Neuron (in vitro differentiated cells): ENCODE data around the gene MOSPD3.

ENCODE experiments used
- H2AFZ ChIP-seq: one replicate; pipeline ENCODE4 v1.6.1; 2013; ENCODE audit warnings: low read depth, mild to moderate bottlenecking, inconsistent platforms, low read length, moderate library complexity
- H3K27me3 ChIP-seq: one replicate; pipeline ENCODE4 v1.6.1; 2013; ENCODE audit warnings: low read length; ENCODE audit not compliant: insufficient read depth
- H3K36me3 ChIP-seq: one replicate; pipeline ENCODE4 v1.6.1; 2013; ENCODE audit warnings: low read length; ENCODE audit not compliant: insufficient read depth
- H3K4me1 ChIP-seq: one replicate; pipeline ENCODE4 v1.6.1; 2013; ENCODE audit warnings: low read length; ENCODE audit not compliant: insufficient read depth
- H3K4me3 ChIP-seq: 2 replicates; pipeline ENCODE4 v1.5.1; 2013; ENCODE audit warnings: mild to moderate bottlenecking, low read length, moderate library complexity
- H3K9me3 ChIP-seq: one replicate; pipeline ENCODE4 v1.6.1; 2013; ENCODE audit warnings: low read length

Gene MOSPD3

GRCh38 chr7:100571829-100572116, 40.6 kb upstream of the MOSPD3 start:
- peaks cover 42% of the 10 kb centered on the region for H3K4me1 ChIP-seq
- peaks cover 17% of the 10 kb centered on the region for H3K36me3 ChIP-seq
- no peaks in the 10 kb centered on the region for H3K27me3 ChIP-seq
- H3K9me3 ChIP-seq = no peaks in the 10 kb centered on the region
- no peak overlapping the region for H2AFZ ChIP-seq
- H3K4me3 ChIP-seq = no peak overlapping the region

GRCh38 chr7:100572281-100572948, 39.9 kb upstream of the MOSPD3 start:
- Histone ChIP-seq H3K9me3 (no peaks in the 10 kb centered on the region), H3K4me3 (no peak overlapping the region), H3K4me1 (peaks cover 38% of the 10 kb centered on the region), H2AFZ (no peak overlapping the region), H3K27me3 (no peaks in the 10 kb centered on the region), H3K36me3 (peaks cover 20% of the 10 kb centered on the region)

- H3K9me3 ChIP-seq = no peaks in the 10 kb centered on the region
- H3K4me3 ChIP-seq = no peak overlapping the region
- peaks cover 31% of the 10 kb centered on the region for H3K4me1 ChIP-seq
- H3K36me3 ChIP-seq = peaks cover 27% of the 10 kb centered on the region
- H3K27me3 ChIP-seq = no peaks in the 10 kb centered on the region
- H2AFZ ChIP-seq = no peak overlapping the region
These were observed 39.2 kb upstream of the MOSPD3 start for GRCh38 chr7:100572949-100573675.

GRCh38 chr7:100573691-100574361, 38.5 kb upstream of the MOSPD3 start, which contains the start of gene SAP25:
Gene SAP25, minus strand, starts transcription at chr7:100573900. Its CDS starts 158 bp downstream, at chr7:100573742.
- Histone ChIP-seq H3K4me3 (no peak within 1 kb of the TSS), H3K9me3 (no peaks in the 10 kb centered on the region), H3K27me3 (no peaks in the 10 kb centered on the region), H3K4me1 (peaks cover 25% of the 10 kb centered on the region), H3K36me3 (peaks cover 34% of the 10 kb centered on the region), H2AFZ (no peak within 1 kb of the TSS)

GRCh38 chr7:100574362-100575205, 37.8 kb upstream of the MOSPD3 start:
- no peaks in the 10 kb centered on the region for H3K9me3 ChIP-seq
- H3K4me3 ChIP-seq = no peak overlapping the region
- H2AFZ ChIP-seq = no peak overlapping the region
- H3K4me1 ChIP-seq = peaks cover 19% of the 10 kb centered on the region
- H3K27me3 ChIP-seq = no peaks in the 10 kb centered on the region
- H3K36me3 ChIP-seq = peaks cover 35% of the 10 kb centered on the region

- Histone ChIP-seq H2AFZ (no peak overlapping the region), H3K36me3 (peaks cover 41% of the 10 kb centered on the region), H3K4me1 (peaks cover 14% of the 10 kb centered on the region), H3K9me3 (no peaks in the 10 kb centered on the region), H3K4me3 (no peak overlapping the region), H3K27me3 (no peaks in the 10 kb centered on the region)
These were observed 37.1 kb upstream of the MOSPD3 start for GRCh38 chr7:100575206-100575631.

- H3K9me3 ChIP-seq = no peaks in the 10 kb centered on the region
- H3K27me3 ChIP-seq = no peaks in the 10 kb centered on the region
- H3K4me3 ChIP-seq = no peak overlapping the region
- no peak overlapping the region for H2AFZ ChIP-seq
- H3K4me1 ChIP-seq = peaks cover 13% of the 10 kb centered on the region
- H3K36me3 ChIP-seq = peaks cover 47% of the 10 kb centered on the region
These were observed 36.5 kb upstream of the MOSPD3 start for GRCh38 chr7:100575746-100576383.

- H3K36me3 ChIP-seq = peaks cover 53% of the 10 kb centered on the region
- no peaks in the 10 kb centered on the region for H3K27me3 ChIP-seq
- H3K9me3 ChIP-seq = no peaks in the 10 kb centered on the region
- no peak overlapping the region for H2AFZ ChIP-seq
- H3K4me3 ChIP-seq = no peak overlapping the region
- peaks cover 13% of the 10 kb centered on the region for H3K4me1 ChIP-seq
These were observed 35.9 kb upstream of the MOSPD3 start for GRCh38 chr7:100576384-100576993.

- Histone ChIP-seq H2AFZ (no peak overlapping the region), H3K36me3 (peaks cover 59% of the 10 kb centered on the region), H3K4me3 (no peak overlapping the region), H3K4me1 (peaks cover 8% of the 10 kb centered on the region), H3K9me3 (no peaks in the 10 kb centered on the region), H3K27me3 (no peaks in the 10 kb centered on the region)
These were observed 35.2 kb upstream of the MOSPD3 start for GRCh38 chr7:100577103-100577502.

- Histone ChIP-seq H3K4me1 (peaks cover 4% of the 10 kb centered on the region), H3K36me3 (peaks cover 62% of the 10 kb centered on the region), H3K4me3 (no peak overlapping the region), H3K9me3 (no peaks in the 10 kb centered on the region), H2AFZ (no peak overlapping the region), H3K27me3 (no peaks in the 10 kb centered on the region)
These were observed 34.8 kb upstream of the MOSPD3 start for GRCh38 chr7:100577507-100577906.

- H3K4me1 ChIP-seq = peaks cover 3% of the 10 kb centered on the region
- H3K27me3 ChIP-seq = no peaks in the 10 kb centered on the region
- no peak overlapping the region for H3K4me3 ChIP-seq
- no peak overlapping the region for H2AFZ ChIP-seq
- H3K36me3 ChIP-seq = peaks cover 68% of the 10 kb centered on the region
- H3K9me3 ChIP-seq = no peaks in the 10 kb centered on the region
These were observed 33.8 kb upstream of the MOSPD3 start for GRCh38 chr7:100578246-100579183.
